ENCODE measurements around the gene MRPS22. TPM values are rescaled to one million over a fixed set of nuclear protein-coding genes. Genes with fewer than 3 reads are reported as not detected.

The MRPS22 gene
- total and polyA plus RNA-seq, 9 of the 15 experiments (the other 6 are each of a cell fraction or from before 2014, with no cell fraction given), result 148 to 397 (median 229) TPM

DNA sequence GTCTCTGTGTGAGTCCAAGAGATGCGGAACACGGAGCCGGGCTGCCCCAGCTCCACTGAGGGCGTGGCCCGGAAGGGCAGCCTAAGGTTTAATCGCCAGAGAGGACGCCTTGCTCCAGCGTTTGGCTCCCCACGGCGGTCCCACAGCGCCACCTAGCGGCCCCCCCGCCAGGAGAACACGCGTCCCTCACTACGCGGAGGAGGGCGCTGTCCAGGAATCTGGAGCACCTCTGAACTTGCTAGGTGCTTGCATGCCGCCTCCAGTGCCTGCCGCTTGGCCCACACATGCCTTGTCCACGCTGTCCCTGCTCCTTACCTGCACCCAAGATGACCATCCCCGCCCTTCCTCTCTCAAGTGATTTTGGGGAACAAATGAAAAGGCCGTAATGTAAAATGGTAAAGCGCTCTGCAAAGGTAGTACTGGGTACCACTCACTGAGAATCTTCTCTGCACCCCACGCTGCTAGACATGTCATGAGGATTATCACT lies 14.4 kb upstream of the MRPS22 start (continued):
- no peak for TF ChIP-seq CCAR2 (IDR thresholded peaks at IDR 0.05; ENCODE audit: low read depth, low read length)
- TF ChIP-seq NFIX (CRISPR knock-in tag; IDR thresholded peaks at IDR 0.05; ENCODE audit: low read depth), result no peak
- TF ChIP-seq PPARD (CRISPR knock-in tag; IDR thresholded peaks at IDR 0.05), result no peak
- no peak for TF ChIP-seq ZNF75A (CRISPR knock-in tag; IDR thresholded peaks at IDR 0.05)
- TF ChIP-seq MCM3 (IDR thresholded peaks at IDR 0.05), result no peak
- no peak for TF ChIP-seq ZNF584 (CRISPR knock-in tag; IDR thresholded peaks at IDR 0.05; ENCODE audit: low read depth)
- TF ChIP-seq MAZ (CRISPR knock-in tag; conservative IDR thresholded peaks at IDR 0.05 in 1 of 2, IDR thresholded peaks at IDR 0.05 in 1 of 2), result peak; percentile 86 to 89; a peak in 3 of 4 replicates
- no peak for TF ChIP-seq SAFB2 (IDR thresholded peaks at IDR 0.05; ENCODE audit: borderline replicate concordance, low read depth, low read length, severe bottlenecking)
- TF ChIP-seq ZNF76 (CRISPR knock-in tag; IDR thresholded peaks at IDR 0.05; ENCODE audit: borderline replicate concordance), result no peak
- TF ChIP-seq FOXO4 (CRISPR knock-in tag; IDR thresholded peaks at IDR 0.05), result no peak
- TF ChIP-seq POLR2G (IDR thresholded peaks at IDR 0.05; ENCODE audit: low read depth, low read length), result no peak
- TF ChIP-seq, protein P1, sequence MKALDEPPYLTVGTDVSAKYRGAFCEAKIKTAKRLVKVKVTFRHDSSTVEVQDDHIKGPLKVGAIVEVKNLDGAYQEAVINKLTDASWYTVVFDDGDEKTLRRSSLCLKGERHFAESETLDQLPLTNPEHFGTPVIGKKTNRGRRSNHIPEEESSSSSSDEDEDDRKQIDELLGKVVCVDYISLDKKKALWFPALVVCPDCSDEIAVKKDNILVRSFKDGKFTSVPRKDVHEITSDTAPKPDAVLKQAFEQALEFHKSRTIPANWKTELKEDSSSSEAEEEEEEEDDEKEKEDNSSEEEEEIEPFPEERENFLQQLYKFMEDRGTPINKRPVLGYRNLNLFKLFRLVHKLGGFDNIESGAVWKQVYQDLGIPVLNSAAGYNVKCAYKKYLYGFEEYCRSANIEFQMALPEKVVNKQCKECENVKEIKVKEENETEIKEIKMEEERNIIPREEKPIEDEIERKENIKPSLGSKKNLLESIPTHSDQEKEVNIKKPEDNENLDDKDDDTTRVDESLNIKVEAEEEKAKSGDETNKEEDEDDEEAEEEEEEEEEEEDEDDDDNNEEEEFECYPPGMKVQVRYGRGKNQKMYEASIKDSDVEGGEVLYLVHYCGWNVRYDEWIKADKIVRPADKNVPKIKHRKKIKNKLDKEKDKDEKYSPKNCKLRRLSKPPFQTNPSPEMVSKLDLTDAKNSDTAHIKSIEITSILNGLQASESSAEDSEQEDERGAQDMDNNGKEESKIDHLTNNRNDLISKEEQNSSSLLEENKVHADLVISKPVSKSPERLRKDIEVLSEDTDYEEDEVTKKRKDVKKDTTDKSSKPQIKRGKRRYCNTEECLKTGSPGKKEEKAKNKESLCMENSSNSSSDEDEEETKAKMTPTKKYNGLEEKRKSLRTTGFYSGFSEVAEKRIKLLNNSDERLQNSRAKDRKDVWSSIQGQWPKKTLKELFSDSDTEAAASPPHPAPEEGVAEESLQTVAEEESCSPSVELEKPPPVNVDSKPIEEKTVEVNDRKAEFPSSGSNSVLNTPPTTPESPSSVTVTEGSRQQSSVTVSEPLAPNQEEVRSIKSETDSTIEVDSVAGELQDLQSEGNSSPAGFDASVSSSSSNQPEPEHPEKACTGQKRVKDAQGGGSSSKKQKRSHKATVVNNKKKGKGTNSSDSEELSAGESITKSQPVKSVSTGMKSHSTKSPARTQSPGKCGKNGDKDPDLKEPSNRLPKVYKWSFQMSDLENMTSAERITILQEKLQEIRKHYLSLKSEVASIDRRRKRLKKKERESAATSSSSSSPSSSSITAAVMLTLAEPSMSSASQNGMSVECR (CRISPR knock-in tag; IDR thresholded peaks at IDR 0.05), result peak; percentile 74
- peak; percentile 74 for TF ChIP-seq SP1 (CRISPR knock-in tag; IDR thresholded peaks at IDR 0.05)
- no peak for TF ChIP-seq PHTF2 (CRISPR knock-in tag; IDR thresholded peaks at IDR 0.05)
- no peak for TF ChIP-seq WHSC1 (IDR thresholded peaks at IDR 0.05; ENCODE audit: low read length)
- TF ChIP-seq ZNF644 (tag; IDR thresholded peaks at IDR 0.05; ENCODE audit: low read depth), result no peak
- TF ChIP-seq, protein P2, sequence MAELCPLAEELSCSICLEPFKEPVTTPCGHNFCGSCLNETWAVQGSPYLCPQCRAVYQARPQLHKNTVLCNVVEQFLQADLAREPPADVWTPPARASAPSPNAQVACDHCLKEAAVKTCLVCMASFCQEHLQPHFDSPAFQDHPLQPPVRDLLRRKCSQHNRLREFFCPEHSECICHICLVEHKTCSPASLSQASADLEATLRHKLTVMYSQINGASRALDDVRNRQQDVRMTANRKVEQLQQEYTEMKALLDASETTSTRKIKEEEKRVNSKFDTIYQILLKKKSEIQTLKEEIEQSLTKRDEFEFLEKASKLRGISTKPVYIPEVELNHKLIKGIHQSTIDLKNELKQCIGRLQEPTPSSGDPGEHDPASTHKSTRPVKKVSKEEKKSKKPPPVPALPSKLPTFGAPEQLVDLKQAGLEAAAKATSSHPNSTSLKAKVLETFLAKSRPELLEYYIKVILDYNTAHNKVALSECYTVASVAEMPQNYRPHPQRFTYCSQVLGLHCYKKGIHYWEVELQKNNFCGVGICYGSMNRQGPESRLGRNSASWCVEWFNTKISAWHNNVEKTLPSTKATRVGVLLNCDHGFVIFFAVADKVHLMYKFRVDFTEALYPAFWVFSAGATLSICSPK (IDR thresholded peaks at IDR 0.05; ENCODE audit: borderline replicate concordance), result no peak
- no peak for TF ChIP-seq ZNF766 (CRISPR knock-in tag; conservative IDR thresholded peaks at IDR 0.05)
- TF ChIP-seq ZNF23 (CRISPR knock-in tag; IDR thresholded peaks at IDR 0.05), result no peak
- TF ChIP-seq CREB1 (IDR thresholded peaks at IDR 0.05), result peak; percentile 64; the same call in 1 of the 2 replicates
- TF ChIP-seq CREB1 (CRISPR knock-in tag; IDR thresholded peaks at IDR 0.05), result peak; percentile 80
- TF ChIP-seq DACH1 (IDR thresholded peaks at IDR 0.05; ENCODE audit: partially characterized antibody), result no peak
- no peak for TF ChIP-seq MEF2D (tag; conservative IDR thresholded peaks at IDR 0.05; ENCODE audit: low read depth)
